NOMO-1 (cell line): ENCODE measurements around the gene TRANK1.
"Not testable (repeated sequence)": the region's sequence is repeated elsewhere in the genome, so short reads cannot be mapped to it uniquely, and the experiment has no call there.

Experiments used
- DNase-seq, 2 experiments: peaks; one replicate each; lab custom pipeline; 2025; ENCODE audit not compliant: unreplicated experiment in 2 of 2; lab: John Stamatoyannopoulos, UW

Gene TRANK1

DNA sequence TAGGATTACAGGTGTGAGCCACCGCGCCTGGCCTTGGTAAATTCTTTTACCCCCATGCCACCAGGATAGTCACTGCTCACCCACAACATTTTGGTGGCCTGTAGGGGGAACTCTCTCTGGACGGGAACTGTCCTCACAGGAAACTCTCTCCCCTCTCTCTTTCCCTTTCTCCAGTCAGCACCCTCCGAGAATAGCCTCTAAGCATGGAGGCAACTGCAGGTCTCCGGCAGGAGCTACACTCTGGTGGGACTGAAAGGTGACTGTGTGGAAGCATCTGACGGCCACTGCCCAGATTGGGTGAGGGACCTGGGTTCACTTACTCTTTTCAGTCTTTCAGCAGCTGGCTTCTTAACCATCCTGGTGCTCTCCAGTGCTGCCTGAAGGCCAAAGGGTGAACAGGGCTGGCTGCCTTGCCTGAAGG, 21.3 kb downstream of the TRANK1 start:
- no peak for DNase-seq

DNA sequence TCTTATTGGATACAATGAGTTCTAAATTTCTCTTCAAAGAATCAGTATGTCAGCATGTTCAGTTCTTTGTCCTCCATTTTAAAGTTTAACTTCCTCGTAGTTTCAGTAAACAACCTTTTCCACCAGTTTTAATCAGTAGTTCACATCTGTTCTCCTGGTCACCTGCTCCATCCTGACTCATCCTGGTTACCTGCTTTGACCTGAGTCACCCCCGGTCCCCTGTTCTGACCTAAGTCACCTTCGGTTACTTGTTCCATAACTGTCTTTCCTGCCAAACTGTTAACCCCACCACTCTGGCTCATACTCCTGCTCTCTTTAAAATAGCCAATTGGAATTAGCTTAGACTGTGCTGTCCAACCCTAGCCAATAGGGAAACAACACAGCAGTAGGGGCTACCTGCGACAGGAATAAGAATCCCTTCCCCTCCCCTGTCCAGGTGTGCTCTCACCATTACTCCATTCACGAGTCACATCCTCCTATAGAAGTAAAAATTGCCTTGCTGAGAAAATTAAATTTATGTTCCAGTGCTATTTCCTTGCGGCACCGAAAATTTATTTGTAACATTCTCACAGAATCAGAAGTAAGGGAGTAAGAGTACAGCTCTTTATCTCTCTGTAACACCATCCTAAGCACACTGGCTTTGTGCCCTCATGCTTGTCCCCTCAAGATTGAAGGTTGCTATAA, 23.8 kb downstream of the TRANK1 start:
- DNase-seq: no peak

DNA sequence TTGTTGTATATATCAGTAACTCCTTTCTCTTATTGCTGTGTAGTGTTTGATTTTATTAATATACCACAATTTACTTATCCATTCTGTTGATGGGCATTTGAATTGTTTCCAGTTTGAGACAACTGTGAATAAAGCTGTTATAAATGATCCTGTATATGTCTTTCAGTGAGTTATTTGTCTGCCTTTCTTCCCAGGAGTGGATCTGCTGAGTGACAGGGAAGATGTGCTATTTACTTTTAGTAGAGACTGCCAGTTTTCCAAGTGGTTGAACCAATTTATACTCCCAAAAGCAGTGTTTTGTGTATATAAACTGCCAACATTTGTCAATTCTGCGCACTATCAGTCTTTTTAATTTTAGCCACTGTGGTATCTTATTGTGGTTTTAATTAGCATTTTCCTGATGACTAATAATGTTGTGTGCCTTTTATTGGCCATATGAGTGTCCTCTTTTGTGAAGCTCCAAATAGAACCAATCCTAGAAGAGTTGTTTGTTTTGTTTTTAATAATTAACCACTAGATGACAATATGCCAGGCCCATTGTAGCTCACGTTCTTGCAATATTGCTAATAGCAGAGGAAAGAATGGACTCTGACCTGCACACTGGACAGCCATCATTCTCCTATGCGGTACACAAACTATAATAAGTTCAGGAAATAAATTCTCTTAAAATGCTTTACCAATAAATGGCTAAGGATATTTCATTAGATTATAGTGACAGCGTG, 25.3 kb downstream of the TRANK1 start:
- DNase-seq: no peak

DNA sequence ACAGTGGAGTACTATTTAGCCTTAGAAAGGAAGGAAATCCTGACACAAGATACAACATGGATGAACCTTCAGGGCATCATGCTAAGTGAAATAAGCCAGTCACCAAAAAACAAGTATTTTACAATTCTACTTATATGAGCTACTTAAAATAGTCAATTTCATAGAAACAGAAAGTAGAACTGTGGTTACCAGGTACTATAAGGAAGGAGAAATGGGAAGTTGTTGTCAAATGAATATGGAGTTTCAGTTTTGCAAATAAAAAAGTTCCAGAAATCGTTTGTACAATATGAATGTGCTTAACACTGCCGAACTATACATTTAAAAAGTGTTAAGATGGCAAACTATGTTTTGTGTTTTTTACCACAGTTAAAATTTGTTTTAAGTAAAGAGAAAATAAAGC, 26.8 kb downstream of the TRANK1 start:
- DNase-seq: peak; percentile 41 to 80

DNA sequence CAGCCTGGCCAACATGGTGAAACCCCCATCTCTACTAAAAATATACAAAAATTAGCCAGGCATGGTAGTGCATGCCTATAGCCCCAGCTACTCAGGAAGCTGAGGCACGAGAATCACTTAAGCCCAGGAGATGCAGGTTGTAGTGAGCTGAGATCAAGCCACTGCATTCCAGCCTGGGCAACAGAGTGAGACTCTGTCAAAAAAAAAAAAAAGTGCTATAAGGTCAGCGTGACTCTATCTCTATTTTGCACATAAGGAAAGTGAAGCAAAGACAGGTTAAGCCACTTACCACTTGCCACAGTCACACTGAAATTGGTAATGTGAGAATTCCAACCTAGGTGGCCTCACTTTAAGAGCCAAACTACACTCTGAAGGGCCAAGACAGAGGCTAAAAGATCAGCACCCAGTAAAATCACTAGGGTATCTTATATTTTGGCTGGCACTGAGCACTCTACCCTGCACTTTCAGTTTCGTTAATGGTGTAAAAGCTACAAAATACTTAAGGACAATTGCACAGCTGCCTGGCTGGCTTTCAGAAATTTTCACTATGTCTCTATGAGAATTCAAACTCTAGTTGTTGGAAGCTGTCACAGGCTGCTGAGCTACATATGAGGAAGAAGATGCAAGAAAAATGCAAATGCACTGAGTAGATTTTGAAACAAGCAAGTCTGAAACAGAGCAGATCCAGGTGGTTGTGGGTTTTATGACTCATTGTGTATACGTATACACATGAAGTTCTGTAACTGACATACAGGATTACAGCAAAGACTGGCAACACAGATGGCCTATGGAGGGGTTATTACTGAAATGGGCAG, 32.7 kb downstream of the TRANK1 start:
- DNase-seq: peak; percentile 66 to 92

DNA sequence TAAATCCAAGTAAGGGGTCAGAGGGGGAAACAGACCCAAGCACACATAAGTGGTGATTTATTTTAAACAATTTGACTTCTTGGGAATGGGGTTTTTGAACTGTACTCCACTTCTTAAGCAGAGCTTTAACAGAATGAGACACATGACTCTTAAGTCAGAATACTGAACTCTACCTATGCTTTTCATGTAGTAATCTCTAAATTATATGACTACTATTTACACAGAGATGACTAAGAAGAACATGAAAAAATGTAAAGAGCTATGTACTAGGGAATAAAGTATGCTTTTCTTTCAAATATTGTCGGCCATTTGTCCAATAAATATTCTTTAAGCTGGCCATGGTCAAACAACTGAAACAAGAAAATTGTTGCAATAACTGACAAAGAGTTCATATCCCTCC, 35.2 kb downstream of the TRANK1 start:
- no peak for DNase-seq

DNA sequence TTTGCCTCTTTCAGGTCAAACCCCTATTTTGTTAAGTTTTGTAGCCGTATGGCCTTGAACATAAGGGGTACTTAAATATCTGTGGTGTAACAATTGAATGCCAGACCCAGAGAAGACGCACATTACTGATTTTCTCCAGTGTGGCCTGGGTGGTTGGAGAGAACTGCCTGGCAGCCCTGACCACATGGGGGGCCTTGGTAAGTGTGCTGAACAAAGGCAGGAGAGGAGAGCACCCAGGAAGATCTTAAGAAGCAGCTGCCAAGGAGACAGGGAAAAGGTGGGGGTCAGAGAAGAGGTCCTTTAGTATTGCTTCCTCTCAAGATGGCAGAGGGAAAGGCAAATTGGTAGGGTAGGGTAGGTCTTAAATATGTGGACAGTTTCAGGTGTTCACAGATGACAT, 35.7 kb downstream of the TRANK1 start:
- DNase-seq: no peak

DNA sequence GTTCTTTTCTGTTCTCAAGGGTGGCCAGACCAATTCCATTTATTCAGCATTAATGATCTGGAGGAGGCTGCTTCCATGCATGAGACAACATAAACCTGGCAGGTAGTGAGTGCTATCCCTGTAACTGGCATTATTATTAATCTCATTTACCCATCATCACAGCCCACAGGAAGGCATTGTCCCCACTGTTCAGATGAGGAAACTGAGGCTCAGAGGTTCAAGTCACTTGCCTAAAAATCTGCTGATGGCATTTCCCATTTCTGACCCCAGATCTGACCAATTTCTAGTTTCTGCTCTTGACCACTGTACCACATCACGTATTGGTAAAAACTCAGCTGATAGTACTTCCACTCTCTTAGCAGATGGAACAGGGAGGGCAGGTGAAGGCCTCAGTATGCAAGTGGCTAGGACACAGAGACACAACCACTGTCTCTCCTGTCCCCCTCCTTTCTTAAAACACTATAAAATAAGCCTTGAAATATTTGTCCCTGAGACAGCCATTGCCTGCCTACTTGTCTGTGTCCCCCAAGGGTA, 36.1 kb downstream of the TRANK1 start:
- DNase-seq: no peak

DNA sequence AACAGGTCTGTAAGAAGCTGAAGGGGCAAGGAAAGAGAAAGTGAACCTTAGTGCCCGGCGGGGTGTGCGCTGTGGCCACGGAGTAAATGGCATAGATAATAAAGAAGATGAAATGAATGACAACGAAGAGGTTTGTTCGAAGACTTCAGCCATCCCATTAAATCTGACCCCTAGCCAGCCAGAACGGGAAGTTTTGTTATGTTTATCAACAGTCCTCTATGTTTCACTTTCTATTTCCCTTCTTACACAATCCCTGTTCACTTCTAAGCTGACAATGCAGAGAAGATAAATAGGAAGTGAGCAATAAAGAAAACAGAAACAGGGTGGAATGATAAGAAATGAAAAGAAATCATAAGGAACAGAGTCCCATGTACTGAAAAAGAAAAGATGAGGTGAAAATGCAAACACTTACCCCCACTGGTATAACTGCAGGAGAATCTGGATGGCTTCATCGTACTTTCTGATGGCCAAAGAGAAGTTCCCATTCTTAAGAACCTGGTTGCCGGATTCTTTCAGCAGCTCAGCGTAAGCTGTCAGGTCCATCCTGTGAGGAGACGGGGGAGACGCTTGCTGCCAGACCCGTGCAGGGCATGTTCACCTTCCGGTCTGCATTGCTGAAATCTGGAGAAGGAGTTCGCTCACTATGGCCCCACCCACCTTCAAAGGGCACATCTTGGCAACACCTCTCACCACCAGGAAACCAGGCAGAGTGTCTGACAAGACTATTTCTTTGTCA, 36.8 kb downstream of the TRANK1 start:
- peak; percentile 38 to 85 for DNase-seq

DNA sequence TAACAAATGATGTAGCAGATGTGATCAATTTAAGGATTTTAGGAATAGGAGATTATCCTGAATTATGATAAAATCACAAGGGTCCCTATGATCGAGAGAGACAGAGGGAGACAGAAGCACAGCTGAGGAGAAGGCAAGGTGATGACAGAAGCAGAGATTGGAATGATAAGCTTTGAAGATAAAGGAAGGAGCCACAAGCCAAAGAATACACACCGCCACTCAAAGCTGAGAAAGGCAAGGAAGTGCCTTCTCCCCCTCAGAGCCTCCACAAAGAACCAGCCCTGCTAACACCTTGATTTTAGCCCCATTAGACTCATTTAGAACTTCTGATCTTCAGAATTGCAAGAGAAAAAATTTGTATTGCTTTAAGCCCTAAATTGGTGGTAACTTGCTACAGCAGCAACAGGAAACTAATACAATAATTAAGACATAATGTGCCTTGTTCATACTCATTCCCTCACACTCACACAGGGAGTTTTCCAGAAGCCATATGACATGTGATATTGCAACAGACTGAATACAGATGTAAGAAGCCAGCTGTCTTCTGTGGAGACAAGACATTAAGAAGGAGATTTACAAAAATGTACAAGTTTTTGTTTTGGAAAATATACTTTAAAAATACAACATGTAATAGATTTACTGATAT, 38.2 kb downstream of the TRANK1 start:
- no peak for DNase-seq

DNA sequence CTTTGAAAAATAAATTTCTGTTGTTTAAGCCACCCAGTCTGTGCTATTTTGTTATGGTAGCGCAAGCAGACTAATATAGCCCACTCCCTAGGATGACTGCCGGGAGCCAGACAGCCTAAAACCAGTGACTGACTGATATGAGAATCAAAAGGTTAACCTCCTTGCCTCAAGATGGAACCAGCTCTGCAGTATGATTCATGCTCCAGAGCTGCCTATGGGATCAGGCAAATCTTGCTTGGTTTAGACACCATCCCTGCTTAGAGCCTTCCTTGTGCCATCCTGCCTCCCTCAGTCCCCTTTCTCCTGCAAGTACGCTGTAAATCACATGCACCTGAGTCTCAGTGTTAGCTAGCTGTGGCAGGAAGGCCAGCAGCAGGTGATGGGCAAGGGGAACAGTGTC, 39.3 kb downstream of the TRANK1 start:
- DNase-seq: no peak

DNA sequence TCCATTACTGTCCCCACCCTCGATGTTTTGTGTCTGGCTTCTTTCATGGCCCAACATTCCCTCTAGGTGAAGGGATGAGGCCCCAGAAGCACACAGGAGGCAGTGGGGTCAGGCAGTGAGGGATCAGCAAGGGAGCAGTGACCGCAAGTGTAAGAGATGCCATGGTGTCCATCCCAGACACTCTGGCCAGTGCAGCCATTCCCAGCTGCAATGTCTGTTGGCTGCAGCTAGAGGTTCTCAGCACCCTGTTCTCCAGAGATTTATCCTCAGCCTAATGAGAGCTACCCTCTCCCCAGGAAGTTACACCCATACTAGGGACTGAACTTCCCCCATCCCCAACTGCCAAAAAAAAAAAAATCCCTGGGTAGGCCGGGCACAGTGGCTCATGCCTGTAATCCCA, 40.2 kb downstream of the TRANK1 start:
- no peak for DNase-seq

DNA sequence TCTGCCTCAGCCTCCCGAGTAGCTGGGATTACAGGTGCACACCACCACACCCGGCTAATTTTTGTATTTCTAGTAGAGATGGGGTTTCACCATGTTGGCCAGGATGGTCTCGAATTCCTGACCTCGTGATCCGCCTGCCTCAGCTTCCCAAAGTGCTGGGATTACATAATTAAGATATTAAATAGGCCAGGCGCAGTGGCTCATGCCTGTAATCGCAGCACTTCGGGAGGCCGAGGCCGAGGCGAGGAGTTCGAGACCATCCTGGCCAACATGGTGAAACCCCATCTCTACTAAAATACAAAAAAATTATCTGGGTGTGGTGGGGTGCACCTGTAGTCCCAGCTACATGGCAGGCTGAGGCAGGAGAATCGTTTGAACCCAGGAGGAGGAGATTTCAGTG, 40.8 kb downstream of the TRANK1 start:
- DNase-seq: not testable (repeated sequence)

DNA sequence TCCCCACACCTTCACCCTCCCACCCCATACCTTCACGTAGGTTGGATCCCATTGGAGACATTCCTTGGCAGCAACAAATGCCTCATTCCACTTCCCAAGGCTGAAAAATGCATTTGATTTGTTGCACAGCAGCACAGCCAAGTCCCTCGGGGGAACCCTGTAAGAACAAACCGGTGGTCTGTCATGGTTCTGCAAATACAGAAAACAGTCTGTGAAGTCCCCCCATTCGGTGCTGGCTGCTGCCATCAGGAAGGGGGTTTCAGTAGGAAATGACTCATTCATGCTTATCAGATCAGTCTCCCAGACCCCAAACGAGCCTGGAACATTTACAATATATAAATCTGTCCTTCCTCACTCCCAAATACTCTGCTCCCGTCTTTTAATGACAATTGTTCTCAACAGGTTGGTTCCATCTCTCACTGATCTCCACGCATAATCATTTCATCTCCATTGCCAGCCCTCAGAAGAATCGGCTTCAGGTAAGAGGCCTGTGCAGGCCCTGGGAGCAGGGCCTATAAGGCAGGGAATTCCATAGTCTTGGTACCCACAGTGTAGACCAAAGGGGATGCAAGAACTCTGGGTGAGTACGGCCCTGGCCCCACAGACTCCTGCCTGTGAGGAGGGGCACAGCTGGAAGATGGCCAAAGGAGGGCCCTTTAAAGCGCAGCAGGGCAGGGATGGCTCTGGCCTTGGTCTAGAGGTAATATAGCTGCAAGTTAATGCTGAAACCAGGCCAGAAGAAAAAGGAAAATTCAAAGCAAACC, 41.6 kb downstream of the TRANK1 start:
- no peak for DNase-seq

DNA sequence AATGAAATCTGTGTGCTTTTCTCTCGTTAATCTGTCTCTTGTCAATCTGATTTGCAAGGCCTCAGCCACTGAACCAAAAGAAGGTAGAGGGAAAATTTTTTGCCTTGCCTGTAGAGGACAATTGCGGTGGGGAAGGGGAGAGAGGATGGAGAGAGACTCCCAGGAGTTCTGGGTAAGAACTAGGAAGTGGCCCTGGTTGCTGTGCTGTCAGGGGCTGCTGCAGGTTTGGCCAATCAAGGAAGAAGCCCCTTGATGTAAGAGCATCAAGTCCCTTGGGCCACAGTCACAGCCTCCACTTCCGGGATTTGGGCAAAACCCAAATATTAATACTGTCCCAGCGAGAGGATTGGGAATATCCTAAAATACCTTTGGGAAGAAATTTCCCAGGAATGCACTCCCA, 43.3 kb downstream of the TRANK1 start:
- no peak for DNase-seq

DNA sequence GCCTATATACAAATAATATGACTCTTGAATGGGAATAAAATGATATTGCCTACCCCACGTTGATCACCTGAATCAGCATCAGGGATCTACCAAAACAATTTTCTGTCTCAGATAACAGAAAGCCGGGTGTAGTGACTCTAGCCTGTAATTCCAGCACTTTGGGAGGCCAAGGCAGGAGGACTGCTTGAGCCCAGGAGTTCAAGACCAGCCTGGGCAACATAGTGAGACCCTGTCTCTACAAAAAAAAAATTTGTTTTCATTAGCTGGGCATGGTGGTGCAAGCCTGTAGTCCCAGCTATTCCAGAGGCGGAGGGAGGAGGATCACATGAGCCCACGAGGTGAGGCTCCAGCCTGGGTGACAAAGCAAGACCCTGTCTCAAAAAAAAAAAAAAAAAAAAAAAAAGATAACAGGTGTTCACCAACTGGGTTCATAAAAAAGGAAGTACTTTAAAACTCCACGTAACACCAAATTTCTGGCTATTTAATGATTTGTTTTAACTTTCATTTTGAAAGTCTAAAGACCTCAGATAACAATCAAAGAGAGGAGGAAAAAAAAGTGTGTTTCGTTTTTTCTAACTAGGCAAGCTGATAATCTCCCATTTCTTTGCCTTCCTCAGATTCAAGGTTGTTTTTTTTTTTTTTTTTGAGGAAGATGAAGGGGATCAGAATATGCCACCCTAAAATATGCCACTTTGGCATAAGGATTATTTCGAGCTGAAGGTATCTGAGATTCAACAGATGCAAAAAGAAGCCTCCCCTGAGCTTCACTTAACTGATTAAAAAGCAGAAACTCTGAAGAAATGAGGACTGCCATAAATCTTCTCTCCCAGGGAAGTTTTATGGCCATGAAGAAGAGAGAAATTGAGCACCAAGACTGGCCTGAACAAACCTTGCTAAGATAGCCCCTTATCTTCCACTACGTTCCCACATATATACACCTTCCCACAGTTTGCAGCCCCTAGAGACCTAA, 44.1 kb downstream of the TRANK1 start:
- DNase-seq: peak in 1 of 2 experiments; percentile 32

DNA sequence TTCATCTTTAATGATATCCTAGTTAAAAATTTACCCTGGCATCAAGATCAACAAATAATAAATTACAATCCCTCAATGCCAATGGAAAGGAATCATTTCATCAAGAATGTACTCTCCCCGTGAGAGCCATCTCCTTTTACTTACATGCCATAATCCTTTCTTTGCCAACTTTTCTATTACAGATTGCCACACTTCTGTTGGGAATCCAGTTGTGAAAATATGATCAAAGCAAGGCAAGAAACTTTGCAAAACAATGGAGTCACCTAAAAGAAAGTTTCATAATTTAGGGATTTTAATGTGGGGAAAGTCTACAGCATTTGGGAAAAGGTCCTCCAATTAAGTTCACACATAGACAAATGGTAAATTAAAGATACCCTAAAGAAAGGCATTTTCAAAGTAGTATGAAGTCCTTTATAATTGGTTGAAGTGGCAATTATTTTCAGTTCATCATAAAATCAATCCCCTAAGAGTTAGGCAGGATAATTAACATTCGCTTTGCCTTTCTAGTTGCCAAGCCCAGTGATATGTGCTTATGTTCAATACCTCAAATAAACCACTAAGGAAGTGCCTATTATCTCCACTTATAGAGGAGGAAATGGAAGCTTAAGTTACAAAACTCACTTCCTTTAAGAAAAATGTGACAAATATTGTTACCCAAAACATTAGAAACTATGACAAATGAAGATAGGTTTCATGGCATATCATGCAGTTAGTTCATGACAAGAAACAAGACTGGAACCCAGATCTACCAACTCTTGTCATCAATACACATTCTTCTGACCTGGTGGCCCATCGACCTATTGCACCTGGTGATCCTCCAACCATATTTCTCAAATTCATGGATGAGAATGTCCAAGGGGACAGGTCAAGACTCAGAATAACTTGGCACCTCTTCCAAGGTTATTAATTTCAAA, 49.1 kb downstream of the TRANK1 start:
- peak; percentile 28 to 84 for DNase-seq
